Smooth muscle cell (in vitro differentiated cells): Measurements from ENCODE around the gene TMEM161A. TPM values are rescaled to one million over a fixed set of nuclear protein-coding genes. Genes with fewer than 3 reads are reported as not detected.

Experiments
- DNase-seq: peaks from one replicate; lab custom pipeline; 2025; ENCODE audit not compliant: unreplicated experiment; lab: John Stamatoyannopoulos, UW
- H2AFZ ChIP-seq: fragments of 200-600 bp; sonication (generic); 2 replicates; pipeline ENCODE4 v1.6.0; 2016; ENCODE audit warnings: antibody characterized with exemption, low read depth, mild to moderate bottlenecking
- H3F3A ChIP-seq: fragments of 200-600 bp; sonication (generic); 2 replicates; pipeline ENCODE4 v1.6.0; 2017; ENCODE audit warnings: antibody characterized with exemption, low read depth
- H3K27ac ChIP-seq: fragments of 200-600 bp; sonication (generic); 2 replicates; pipeline ENCODE4 v1.5.1; 2016; ENCODE audit warnings: low read depth, mild to moderate bottlenecking
- H3K27me3 ChIP-seq: fragments of 200-600 bp; sonication (generic); 2 replicates; pipeline ENCODE4 v1.6.1; 2016; ENCODE audit warnings: low read depth, mild to moderate bottlenecking
- H3K36me3 ChIP-seq: fragments of 200-600 bp; sonication (generic); 2 replicates; pipeline ENCODE4 v1.5.1; 2016; ENCODE audit warnings: low read depth
- H3K4me1 ChIP-seq: fragments of 200-600 bp; sonication (generic); 2 replicates; pipeline ENCODE4 v1.5.1; 2016; ENCODE audit warnings: low read depth
- H3K4me2 ChIP-seq: fragments of 200-600 bp; sonication (generic); 2 replicates; pipeline ENCODE4 v1.6.0; 2016; ENCODE audit warnings: mild to moderate bottlenecking
- H3K4me3 ChIP-seq: fragments of 200-600 bp; sonication (generic); 2 replicates; pipeline ENCODE4 v1.5.1; 2016; ENCODE audit warnings: mild to moderate bottlenecking
- H3K79me2 ChIP-seq: fragments of 200-600 bp; sonication (generic); 2 replicates; pipeline ENCODE4 v1.6.0; 2016; ENCODE audit warnings: low read depth, mild to moderate bottlenecking
- H3K9ac ChIP-seq: fragments of 200-600 bp; sonication (generic); 2 replicates; pipeline ENCODE4 v1.6.0; 2016; ENCODE audit warnings: low read depth
- H3K9me3 ChIP-seq: fragments of 200-600 bp; sonication (generic); replicated peaks from 2 replicates; pipeline ENCODE4 v1.5.1; 2016; ENCODE audit warnings: low read depth
- H4K20me1 ChIP-seq: fragments of 200-600 bp; sonication (generic); 2 replicates; pipeline ENCODE4 v1.6.0; 2016; ENCODE audit warnings: low read depth
- CTCF ChIP-seq: fragments of 200-600 bp; sonication (generic); IDR thresholded peaks from 2 replicates; pipeline ENCODE4 v1.5.1; 2017; ENCODE audit warnings: borderline replicate concordance, mild to moderate bottlenecking, antibody characterized with exemption; ENCODE audit not compliant: insufficient read depth, poor library complexity, severe bottlenecking
- WGBS: methylation state at CpG from one replicate; pipeline ENCODE4 v1.1.7; 2016; ENCODE audit warnings: low lambda C conversion rate; 5-methylcytosine and 5-hydroxymethylcytosine counted together
- polyA plus RNA-seq: library from polyadenylated mRNA; unstranded; fragments of >200 nt; fragmentation: Nextera tagmentation; extraction: Ambion mirVana; gene quantifications from 2 replicates; pipeline ENCODE4 v1.2.1, GENCODE V29; 2016
- total RNA-seq: library from RNA; depleted of rRNA; stranded (reverse); fragments of >200 nt; gene quantifications from 2 replicates; pipeline ENCODE4 v1.2.3, GENCODE V29; 2014

TMEM161A gene
- total and polyA plus RNA-seq, 2 experiments from 2014 or later, result 30.3 to 47.8 TPM

- WGBS, result 60% methylated on average over 35 of the region's 39 CpGs
These were observed 17.7 kb downstream of the TMEM161A start for GRCh38 chr19:19120308-19121231.

GRCh38 chr19:19119325-19120237 is 18.7 kb downstream of the TMEM161A start:
- no peak for TF ChIP-seq CTCF
- Histone ChIP-seq H4K20me1 (no peaks in the 10 kb centered on the region), H3F3A (no peaks in the 10 kb centered on the region), H3K4me3 (no peak overlapping the region), H3K9me3 (no peaks in the 10 kb centered on the region), H3K4me2 (no peak overlapping the region), H3K36me3 (peaks cover 9% of the 10 kb centered on the region), H3K79me2 (no peaks in the 10 kb centered on the region), H3K27me3 (no peaks in the 10 kb centered on the region), H3K27ac (no peak overlapping the region), H2AFZ (no peak overlapping the region), H3K9ac (no peak overlapping the region), H3K4me1 (no peaks in the 10 kb centered on the region)
- 96% methylated on average over 38 of the region's 39 CpGs for WGBS
- DNase-seq, result no peak

More at GRCh38 chr19:19120308-19121231, 17.7 kb downstream of the TMEM161A start:
- no peak overlapping the region for H3K4me3 ChIP-seq
- peaks cover 9% of the 10 kb centered on the region for H3K36me3 ChIP-seq
- no peaks in the 10 kb centered on the region for H3K4me1 ChIP-seq
- H3K27me3 ChIP-seq, result no peaks in the 10 kb centered on the region
- H3K27ac ChIP-seq, result no peak overlapping the region
- peak overlapping the region; percentile 13 for H3K4me2 ChIP-seq
- H2AFZ ChIP-seq, result no peak overlapping the region
- no peak for TF ChIP-seq CTCF
- H4K20me1 ChIP-seq, result no peaks in the 10 kb centered on the region
- no peak overlapping the region for H3K9ac ChIP-seq
- no peaks in the 10 kb centered on the region for H3K79me2 ChIP-seq
- H3F3A ChIP-seq, result no peaks in the 10 kb centered on the region
- DNase-seq, result peak; percentile 16
- H3K9me3 ChIP-seq, result no peaks in the 10 kb centered on the region

- no peak for DNase-seq
- WGBS, result 74% methylated on average over 9 of the region's 9 CpGs
- no peaks in the 10 kb centered on the region for H3K36me3 ChIP-seq
- no peak overlapping the region for H3K4me3 ChIP-seq
- no peaks in the 10 kb centered on the region for H3K9me3 ChIP-seq
- no peaks in the 10 kb centered on the region for H3K79me2 ChIP-seq
- H3K4me2 ChIP-seq, result no peak overlapping the region
- no peaks in the 10 kb centered on the region for H4K20me1 ChIP-seq
- H3K27ac ChIP-seq, result no peak overlapping the region
- no peaks in the 10 kb centered on the region for H3F3A ChIP-seq
- TF ChIP-seq CTCF, result peak; percentile 48
- no peaks in the 10 kb centered on the region for H3K4me1 ChIP-seq
- no peak overlapping the region for H3K9ac ChIP-seq
- H3K27me3 ChIP-seq, result no peaks in the 10 kb centered on the region
- H2AFZ ChIP-seq, result no peak overlapping the region
These were observed 22.3 kb downstream of the TMEM161A start for GRCh38 chr19:19115954-19116353.
